Measurements from ENCODE around the gene NCKAP5L.

DNA sequence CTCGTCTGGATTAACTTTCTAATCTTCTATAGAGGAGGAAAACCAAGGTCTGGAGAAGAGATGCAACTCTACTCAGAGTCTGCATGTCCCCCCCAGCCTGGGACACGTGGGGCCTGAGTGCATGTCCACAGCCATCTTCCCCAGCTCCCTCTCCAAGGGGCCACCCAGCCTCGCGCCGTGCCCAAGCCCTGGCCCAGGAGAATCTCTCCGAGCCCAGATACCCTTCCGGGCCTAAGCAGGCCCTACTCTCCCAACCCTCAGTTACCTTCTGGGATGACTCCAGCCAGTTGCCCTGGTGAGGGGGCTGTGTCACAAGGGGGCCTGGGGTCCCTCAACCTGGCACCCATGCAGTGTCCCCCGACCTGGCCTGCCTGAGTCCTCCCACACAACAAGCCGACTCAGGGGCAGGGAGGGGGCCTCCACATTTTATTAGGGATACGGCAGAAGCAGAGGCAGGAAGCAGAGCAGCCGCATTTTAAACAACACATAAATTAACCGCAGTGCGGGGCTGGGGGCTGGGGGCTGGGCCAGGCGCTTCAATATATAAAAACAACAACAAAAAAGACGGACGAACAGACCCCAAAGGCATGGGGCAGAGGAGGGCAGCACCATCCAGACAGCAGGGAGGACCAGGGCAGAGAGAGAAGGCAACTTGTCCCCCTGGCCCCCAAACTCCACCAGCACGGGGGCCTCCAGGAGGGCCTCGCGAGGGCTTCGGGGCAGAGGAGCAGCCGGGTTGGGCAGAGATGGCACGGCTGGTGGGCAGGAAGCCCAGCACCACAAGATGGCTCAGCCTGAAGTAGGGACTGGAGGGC is 37.3 kb downstream of the NCKAP5L start:
- TF ChIP-seq, protein P1, sequence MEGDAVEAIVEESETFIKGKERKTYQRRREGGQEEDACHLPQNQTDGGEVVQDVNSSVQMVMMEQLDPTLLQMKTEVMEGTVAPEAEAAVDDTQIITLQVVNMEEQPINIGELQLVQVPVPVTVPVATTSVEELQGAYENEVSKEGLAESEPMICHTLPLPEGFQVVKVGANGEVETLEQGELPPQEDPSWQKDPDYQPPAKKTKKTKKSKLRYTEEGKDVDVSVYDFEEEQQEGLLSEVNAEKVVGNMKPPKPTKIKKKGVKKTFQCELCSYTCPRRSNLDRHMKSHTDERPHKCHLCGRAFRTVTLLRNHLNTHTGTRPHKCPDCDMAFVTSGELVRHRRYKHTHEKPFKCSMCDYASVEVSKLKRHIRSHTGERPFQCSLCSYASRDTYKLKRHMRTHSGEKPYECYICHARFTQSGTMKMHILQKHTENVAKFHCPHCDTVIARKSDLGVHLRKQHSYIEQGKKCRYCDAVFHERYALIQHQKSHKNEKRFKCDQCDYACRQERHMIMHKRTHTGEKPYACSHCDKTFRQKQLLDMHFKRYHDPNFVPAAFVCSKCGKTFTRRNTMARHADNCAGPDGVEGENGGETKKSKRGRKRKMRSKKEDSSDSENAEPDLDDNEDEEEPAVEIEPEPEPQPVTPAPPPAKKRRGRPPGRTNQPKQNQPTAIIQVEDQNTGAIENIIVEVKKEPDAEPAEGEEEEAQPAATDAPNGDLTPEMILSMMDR (IDR thresholded peaks at IDR 0.05): no peak
- TF ChIP-seq EP300 (IDR thresholded peaks at IDR 0.05): no peak

Data from ovary (tissue), 3 donors.